DMS153 treated with DMSO at 0.1 percent for 48 hours (cell line): Measurements from ENCODE around the gene LTC4S.

ENCODE experiments used
- DNase-seq: peaks from one replicate; lab custom pipeline; 2025; ENCODE audit not compliant: unreplicated experiment; lab: John Stamatoyannopoulos, UW

The LTC4S gene

DNA sequence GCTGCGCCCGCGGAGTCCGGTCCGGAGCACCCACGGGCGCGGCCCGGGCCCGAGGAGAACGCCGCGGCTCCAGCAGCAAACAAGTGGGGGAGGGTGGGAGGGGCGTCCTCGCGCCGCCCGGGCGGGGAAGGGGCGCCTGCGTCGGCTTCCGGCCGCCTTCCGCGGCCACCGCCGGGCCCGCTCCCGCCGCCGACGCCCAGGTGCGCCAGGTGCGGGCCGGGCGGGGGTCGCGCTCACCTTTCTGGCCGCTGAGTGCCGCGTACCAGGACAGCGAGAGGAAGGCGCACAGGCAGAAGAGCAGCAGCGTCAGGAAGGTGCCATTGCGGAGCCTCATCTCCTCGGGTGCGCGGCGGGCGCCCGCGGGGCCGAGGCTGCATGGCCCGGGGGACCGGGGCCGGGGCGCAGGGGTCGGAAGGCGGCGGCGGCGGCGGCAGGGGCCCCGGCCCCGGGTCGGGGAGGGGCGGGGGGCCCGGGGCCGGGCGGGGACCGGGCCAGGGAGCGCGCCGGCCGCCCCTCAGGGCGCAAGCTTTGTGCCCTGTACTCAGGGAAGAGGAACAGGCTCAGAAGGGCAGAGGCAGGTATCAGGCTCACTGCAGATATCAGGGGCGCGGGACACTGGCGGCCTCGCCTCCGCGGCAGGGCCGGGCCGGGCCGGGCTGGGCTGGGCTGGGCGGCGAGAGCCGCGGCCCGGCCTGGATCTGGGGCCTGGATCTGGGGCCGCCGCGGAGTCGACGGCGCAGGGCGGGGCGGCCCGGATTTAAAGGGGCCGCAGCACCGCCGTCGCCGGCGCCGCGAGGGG, 12.7 kb downstream of the LTC4S start, which contains the start of gene MGAT4B:
MGAT4B (minus strand) TSS at position 617 of the 799 bp plus-strand sequence; CDS start at position 334, 283 bp downstream.
- DNase-seq, result no peak

DNA sequence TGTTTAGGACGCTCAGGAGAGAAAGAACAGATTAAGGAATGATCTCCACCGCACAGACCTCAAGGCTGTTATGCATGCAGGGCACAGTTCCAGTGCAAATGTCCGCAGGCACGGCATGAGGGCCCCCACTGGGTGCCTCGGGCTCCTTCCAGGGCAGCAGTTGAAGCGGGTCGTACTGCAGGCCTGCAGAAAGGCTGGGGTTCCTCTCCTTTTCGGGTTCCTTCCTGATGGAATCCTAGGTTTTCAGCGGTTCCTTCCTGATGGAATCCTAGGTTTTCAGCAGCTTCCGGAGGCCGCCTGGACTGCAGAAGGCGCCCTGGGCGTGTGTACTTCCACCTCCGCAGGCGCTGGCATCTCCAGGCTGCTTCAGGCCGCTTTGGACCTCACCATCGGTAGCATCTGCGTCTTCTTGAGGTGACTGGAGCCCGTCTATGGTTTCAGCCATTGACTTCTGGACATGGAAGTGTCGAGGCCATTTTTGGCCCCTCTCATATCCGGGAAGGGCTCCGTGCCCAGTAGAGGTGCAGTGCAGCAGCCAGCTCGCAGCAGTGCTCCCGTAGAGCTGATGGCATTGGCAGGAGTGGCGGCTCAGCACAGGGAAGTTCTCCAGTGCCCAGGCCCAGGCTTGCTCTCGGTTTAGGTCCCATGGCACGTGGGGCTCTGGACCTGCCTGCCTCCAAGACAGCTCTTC, 18.5 kb downstream of the LTC4S start:
- DNase-seq, result no peak

DNA sequence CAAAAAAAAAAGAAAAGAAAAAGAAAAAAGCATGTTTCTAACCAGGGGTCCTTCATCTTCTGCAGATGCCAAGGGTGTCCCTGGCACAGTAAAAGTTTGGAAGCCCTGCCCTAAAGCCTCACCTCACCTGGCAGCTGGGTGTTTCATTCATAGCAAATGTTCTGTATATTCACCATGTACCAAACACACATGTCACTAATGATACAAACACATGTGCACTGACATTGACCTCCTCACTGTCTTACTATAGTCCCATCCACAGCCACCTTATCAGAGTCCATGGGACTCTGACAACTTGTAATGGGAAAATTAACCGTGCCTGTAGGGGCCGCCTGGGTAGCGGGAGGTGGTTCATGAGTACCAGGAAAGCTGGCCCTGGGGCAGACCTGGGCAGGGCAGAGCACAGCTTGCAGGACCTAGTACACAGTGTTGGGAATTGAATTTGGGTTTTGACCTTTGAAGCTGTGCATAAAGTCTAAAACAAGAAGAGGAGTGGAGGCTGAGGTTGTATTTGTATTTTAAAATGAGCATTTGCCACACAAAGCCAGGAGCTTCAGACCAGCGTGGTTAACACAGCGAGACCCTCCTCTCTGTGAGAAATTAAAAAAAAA, 19.3 kb downstream of the LTC4S start:
- no peak for DNase-seq

DNA sequence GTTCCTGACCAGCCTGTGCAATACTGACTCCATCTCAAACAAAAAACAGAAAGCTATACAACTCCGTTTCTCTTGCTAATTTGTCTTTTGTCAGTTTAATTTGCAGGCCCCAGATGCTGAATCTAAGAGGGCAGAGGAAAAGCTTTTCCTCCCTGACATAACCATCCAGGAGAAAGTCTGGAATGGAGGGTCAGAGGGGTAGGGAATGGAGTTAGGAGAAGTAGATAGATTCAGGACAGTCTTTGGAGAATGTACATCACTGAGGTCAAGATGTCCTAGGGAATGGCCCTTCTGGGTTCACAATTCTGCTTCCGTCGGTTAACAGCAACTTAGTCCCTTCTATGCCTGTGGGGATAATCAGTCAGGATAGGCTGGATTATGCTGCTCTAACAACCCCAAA, 20.3 kb downstream of the LTC4S start:
- DNase-seq, result no peak

DNA sequence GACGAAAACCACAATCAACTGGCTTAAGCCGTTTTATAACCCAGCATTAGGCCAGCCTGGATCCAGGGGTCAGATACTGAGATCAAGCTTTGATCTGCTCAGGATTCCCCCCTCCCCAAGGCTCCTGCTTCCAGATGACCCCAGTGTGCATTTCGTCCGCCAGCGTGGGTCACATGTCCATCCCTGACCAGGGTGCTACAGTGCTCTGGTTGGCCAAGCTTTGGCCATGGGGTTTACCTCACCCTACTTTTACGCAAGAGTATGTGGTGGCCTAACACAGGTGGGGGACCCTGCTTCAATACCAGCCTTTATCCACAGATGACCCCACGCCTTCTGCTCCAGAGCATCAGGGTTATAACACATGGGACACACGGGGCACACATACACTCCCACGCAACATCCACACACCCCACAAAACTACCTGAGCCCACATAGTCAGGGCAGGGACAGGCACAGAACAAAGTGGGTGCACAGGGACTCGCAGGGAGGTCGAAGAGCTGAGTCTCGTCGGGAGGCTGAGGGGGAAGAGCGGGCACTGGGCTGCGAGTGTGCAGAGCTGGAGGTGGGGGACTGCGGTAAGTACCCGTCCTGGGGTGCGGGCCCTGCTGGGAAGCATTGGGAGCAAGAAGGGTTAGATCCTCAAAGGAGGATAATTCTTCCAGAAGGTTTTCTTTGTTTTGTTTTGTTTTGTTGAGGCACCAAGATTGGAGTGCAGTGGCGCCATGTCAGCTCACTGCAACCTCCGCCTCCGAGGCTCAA, 21.9 kb downstream of the LTC4S start:
- DNase-seq, result no peak

DNA sequence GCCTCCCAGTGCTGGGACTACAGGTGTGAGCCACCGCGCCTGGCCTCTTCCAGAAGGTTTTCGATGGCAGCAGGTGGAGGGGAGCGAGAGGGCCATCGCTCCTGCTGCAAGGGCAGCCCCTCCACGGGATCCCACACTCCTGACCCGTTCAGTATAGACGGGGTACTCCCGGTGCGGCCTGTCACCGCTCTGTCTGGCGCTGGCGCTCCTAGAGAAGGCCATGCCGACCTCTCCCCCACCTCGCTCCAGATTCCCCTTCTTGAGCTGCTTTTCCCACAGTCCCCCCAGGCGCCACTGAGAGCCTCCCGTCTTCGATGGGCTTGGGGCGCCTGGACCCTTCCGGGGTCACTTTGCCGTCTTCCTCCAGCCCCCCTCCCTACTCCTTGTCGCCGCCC, 22.6 kb downstream of the LTC4S start:
- no peak for DNase-seq

DNA sequence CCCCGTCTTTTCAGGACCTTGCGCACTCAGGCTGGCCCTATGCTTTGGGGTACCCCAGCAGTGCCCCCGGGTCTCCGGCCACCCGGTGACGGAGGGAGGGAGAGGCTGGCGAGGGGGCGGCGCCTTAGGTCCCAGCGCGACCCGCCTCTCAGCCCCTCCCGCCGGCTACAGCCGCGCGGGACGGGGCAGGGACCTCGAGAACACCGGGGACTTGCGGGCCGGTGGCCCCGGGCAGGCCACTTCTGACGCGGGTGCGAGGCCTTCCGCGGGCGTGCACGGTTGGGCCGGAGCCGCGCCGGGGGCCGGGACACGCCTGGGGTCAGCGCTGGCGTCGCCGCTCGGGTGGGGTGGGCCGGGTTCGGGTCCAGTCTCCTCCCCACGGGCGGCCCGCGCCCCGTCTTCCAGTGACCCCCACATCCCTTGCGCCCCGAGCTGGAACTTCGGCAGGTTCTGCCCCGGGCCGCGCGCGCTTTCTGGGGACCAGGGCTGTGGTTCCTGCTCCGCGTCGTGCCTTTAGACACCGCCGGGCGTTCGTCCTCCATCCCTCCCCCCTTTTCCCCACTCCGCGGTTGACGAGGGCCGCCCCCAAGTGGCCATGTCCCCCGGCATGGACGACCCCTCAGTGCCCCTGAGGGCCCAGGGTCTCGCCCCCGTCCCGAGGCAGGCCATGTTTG, 23.1 kb downstream of the LTC4S start:
- DNase-seq, result no peak

DNA sequence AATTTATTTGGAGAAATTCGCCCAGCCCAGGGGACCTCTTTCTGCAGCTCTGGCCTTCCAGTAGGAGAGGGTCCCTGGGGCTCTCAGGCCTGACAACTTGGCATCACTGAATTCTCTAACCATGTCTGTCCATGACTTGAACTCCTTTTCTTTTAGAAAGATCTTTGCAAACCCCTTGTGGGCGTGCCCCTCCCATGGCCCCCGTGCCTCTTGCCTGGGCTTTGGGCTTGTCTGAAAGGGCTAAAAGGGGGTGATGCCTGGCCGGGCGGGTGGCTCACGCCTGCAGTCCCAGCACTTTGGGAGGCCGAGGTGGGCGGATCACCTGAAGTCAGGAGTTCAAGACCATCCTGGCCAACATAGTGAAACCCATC, 23.7 kb downstream of the LTC4S start:
- no peak for DNase-seq

DNA sequence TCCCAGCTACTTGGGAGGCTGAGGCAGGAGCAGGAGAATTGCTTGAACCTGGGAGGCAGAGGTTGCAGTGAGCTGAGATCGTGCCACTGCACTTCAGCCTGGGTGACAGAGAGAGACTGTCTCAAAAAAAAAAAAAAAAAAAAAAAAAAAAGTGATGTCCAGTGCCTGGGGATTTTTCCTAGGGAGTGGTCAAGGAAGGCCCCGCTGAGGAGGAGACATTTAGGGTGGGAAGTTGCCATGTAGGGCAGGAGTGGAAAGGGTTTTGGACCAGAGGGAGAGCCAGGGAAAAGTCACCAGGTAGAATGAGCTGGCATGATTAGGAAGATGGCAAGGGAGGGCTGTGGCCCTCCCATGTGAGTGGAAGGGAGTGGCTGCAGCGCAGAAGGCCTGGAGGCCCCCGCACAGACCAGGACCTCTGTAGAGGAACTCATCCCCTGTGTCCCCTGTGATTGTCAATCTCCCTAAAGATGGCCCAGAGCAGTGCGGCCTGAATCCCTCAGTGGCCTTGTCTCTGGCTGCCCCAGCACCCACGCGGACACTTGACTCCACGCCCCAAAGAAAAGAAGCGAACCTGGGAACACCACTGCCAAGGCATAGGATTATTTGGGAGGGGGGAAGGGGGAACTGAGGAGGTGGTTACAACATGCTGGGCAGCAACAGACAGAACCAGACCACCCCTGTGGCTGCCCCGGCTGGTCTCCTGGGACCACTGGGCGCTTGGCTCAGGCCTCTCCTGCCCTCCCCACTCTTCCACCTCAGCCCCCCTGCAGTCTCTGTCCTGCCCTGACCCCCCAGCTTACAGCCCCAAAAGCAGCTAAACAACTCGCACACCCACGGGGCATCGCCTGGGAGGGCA, 24.3 kb downstream of the LTC4S start:
- DNase-seq, result no peak

DNA sequence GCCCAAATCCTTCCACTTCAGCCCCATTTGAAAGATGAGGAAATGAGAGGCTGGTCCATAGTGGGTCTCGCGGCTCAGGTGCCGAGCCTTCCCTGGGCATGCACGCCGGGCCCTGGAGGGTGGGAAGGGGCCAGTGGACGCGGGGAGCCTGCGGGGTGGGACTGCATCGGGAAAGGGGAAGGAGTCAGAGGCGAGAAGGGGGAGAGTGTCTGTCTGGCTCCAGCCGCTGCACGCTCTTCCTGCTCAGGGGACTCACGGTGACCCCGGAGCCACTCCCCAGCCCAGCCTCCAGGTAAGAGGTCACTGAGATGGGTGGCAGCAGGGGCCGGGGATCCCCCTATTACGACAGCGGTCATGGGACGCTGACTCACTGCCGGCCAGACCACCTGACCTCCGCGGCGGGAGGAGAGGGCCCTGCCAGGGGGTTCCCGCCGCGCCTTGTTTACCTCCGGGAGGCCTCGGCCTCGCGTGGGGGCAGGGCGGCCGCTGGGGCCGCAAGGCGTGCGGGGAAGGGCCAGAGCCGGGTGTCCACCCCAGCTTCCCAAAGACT, 25.0 kb downstream of the LTC4S start:
- DNase-seq, result peak; percentile 31

DNA sequence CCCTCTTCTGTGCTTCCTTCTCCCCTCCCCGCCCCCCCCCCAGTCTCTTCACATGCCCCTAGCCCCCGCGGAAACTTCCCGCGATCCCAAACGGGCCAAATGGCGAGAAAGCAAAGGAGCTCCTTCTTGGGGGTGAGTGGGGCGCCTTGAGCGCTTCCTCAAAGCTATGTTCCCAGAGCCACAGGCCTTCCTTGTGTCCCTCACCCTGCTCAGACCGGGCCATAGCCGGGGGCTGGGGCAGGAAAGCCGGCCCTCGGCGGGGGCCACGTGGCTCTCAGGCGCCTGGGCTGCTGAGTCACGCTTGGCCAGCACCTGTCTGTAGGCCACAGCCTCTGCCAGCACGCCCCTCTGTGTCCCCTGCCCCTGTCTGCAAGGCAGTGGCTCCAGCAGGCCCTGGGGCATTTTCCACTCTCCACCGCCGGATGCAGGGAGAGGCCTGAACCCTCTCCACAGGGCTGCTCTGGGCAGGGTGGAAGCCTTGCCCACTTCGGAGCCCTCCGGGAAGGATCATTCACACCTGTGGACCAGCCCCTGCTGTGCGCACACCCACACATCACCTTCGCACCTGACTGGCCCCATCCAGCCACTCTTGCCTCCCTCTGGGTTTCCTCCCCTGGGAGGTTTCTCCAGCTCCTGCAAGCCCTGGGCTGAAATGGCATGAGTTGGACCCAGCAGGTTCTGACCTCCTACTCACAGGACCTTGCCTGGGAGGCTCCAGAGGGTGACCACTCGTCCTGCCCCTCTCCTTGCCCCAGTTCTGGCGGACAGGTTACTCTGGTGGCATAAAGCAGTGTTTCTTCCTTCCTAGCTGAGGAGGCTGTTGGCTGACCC, 25.7 kb downstream of the LTC4S start:
- DNase-seq, result no peak

DNA sequence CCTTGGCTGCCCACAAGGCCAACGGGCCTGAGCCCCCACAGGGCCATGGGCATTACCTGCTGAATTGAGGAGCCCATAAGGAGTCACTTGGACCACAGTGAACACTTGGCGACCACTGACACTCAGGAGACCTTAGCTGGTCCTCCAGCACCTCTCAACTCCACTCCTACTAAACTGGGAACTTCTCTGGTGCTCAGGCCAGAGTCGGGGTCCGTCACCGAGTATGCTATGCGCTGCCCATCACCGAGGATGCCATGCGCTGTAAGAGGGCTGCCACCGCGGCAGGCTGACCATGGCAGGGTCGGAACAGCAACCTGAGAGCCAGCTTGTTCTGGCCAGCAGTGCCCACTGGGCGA, 26.3 kb downstream of the LTC4S start:
- DNase-seq, result no peak

DNA sequence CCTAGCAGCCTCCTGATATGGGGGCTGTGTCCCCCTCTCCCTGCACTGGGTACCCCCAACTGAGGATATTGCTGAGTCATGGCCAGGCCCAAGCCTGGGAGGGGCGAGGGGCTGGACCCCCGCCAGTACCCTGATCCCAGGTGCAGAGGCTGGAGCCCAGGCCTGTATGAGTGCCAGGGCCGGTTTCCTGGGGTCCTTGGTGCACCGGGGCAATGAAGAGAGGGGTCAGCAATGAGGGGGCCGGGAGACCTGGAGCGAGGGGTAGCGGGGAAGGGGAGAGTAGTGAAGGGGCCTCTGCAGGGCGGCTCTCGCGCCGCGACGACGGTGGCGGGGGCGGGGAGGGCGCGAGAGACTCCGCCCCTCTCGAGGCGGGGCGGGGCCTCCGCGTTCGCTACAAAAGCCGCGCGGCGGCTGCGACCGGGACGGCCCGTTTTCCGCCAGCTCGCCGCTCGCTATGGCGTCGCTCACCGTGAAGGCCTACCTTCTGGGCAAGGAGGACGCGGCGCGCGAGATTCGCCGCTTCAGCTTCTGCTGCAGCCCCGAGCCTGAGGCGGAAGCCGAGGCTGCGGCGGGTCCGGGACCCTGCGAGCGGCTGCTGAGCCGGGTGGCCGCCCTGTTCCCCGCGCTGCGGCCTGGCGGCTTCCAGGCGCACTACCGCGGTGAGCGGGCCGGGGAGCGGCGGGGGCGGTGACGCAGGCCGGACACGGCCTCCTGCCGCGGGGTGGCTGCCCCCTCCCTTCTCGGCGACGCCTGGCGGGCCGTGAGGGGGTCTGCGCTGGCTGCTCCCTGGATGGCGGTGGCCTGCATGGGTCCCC, 26.9 kb downstream of the LTC4S start, which contains the start of gene SQSTM1:
SQSTM1 (plus strand) TSS at position 423 of the 815 bp plus-strand sequence; CDS start at position 455, 32 bp downstream.
- DNase-seq, result peak; percentile 22

DNA sequence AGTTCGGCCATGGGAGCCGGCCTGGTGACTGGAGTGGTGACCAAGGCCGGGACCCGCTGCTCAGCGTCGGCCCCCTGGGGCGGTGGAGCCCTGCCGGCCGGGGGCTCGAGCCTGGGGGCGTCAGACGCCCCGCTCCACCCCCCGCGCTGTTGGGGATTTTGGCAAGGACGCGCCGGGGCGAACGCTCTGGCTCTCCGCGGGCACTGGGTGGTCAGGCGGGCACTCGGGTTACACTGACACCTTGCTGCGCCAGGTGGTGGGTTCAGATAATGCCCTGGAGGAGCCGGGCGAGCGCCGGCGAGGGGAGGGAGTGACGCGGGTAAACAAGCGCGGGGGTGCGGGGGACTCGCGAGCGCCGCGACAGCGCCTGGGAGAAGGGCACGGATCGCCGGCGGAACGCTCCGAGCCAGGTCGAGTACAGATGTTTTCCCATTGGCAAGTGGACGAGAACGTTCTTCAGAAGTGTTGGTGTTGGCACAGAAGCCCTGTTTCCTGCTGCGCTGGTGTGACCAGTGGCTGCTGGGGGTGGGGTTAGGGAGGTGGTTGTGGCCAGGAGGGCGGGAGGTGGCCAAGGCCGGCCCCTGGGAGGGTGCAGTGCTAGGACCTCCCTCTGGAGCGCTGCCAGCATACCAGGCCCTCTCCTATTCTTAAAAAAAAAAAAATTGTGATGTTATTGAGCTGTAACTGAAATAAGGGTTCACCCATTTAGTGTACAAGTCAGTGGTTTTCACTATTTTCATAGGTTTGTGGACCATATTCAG, 27.7 kb downstream of the LTC4S start:
- peak; percentile 25 for DNase-seq

DNA sequence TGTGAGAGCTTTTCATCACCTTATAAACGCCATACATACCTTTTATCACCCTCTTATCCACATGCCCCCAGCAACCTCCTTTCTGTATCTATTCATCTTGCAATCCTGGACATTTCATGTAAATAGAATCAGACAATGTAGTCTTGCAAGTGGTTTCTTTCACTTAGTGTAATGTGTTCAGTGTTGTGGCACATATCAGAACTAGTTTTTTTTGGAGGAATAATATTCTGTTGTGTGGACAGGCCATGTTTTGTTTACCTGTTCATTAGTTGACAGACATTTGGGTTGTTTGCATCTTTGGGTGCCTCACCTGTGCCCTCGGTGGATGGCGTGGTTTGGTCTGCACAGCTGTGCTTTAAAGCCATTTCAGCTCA, 28.3 kb downstream of the LTC4S start:
- DNase-seq, result no peak

DNA sequence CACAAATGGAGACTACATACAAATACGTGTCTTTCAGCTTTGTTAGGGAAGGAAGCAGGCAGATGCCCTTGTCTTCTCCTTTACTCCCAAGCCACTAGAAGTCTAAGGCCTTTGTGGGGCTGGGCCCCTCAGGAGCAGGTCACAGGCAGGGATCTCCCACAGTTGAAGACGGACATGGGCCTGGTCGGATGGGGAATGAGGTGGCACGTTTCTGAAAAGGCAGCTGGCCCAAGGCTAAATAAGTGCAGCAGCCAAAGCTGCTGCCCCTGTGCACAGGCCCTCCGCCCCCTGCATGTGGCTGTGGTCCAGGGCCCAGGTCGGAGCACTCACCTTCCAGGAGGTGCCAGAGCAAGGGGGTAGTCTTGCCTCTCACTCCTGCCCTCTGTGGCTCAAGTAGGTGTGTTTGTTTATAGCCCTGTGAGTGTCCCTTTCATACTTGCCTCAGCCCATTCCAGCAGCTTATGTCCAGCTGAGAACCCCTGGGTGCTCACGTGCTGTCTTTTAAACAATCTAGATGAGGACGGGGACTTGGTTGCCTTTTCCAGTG, 28.7 kb downstream of the LTC4S start:
- no peak for DNase-seq
